Measurements from ENCODE around the gene SCN10A. TPM values are rescaled to one million over a fixed set of nuclear protein-coding genes. Genes with fewer than 3 reads are reported as not detected.

The SCN10A gene
- total RNA-seq = not detected in 2 replicates

DNA sequence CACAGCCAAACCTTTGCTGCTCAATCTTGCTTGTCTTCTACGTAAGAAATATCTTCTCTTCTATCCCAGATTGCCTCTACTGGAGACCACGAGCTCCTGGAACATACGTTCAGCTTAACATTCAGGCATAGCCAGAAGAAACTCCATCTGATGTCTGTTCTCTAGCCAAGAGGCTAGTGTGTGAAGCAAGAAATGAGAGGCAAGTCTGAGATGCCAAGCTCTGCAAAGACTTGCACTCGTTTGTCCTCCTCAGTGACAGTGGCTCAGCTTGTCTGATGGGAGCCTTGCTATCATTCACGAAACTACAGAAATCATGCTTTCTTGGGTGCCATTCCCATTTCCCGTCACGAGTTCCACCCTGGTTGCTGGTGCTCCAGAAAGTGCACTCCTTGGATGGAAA lies at the start of gene SCN10A:
TSS of gene SCN10A (minus strand) at position 192 of the 400 bp plus-strand sequence. CDS start 22,207 bp downstream, outside the sequence.
- TF ChIP-seq CTCF (conservative IDR thresholded peaks at IDR 0.05; ENCODE audit: low read depth, low read length) = no peak
- DNase-seq (ENCODE audit: low read depth) = no peak
- H3K4me3 ChIP-seq (ENCODE audit: low read depth, low read length) = no peak within 1 kb of the TSS

DNA sequence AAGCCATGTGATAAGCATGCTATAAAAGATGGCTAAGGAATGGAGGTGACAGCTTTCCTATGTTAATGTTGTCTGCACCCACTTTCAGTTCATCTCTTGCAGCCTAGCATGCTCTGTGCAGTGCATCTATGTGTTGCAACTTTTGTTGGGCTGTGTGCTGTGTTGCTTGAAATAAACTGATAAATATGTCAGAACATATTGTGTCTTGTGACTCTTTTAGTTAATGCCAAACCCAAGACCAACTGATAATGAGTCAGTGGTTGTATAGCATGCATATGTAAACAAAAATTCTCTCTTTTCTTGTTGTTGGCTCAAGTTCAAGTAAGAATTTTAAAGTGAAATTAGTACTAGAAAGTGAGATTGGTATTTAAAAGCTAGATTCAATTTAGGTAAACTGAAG lies 37.0 kb upstream of the SCN10A start:
- TF ChIP-seq CTCF (conservative IDR thresholded peaks at IDR 0.05; ENCODE audit: low read depth, low read length) = no peak
- no peak for DNase-seq (ENCODE audit: low read depth)
- no peak overlapping the region for H3K4me3 ChIP-seq (ENCODE audit: low read depth, low read length)

GRCh38 chr3:38843898-38844297 lies 27.9 kb upstream of the SCN10A start:
- DNase-seq (ENCODE audit: low read depth) = no peak
- no peak overlapping the region for H3K4me3 ChIP-seq (ENCODE audit: low read depth, low read length)
- peak; percentile 64 for TF ChIP-seq CTCF (conservative IDR thresholded peaks at IDR 0.05; ENCODE audit: low read depth, low read length)

- no peak for TF ChIP-seq CTCF (conservative IDR thresholded peaks at IDR 0.05; ENCODE audit: low read depth, low read length)
- H3K4me3 ChIP-seq (ENCODE audit: low read depth, low read length) = no peak overlapping the region
- DNase-seq (ENCODE audit: low read depth) = no peak
These were observed 26.4 kb upstream of the SCN10A start for GRCh38 chr3:38842266-38842965.

- no peak for TF ChIP-seq CTCF (conservative IDR thresholded peaks at IDR 0.05; ENCODE audit: low read depth, low read length)
- DNase-seq (ENCODE audit: low read depth) = no peak
- no peak overlapping the region for H3K4me3 ChIP-seq (ENCODE audit: low read depth, low read length)
These were observed 25.0 kb upstream of the SCN10A start for GRCh38 chr3:38840987-38841386.

- no peak overlapping the region for H3K4me3 ChIP-seq (ENCODE audit: low read depth, low read length)
- TF ChIP-seq CTCF (conservative IDR thresholded peaks at IDR 0.05; ENCODE audit: low read depth, low read length) = no peak
- DNase-seq (ENCODE audit: low read depth) = no peak
These were observed 21.3 kb upstream of the SCN10A start for GRCh38 chr3:38837358-38837757.

GRCh38 chr3:38836561-38836960 lies 20.5 kb upstream of the SCN10A start:
- no peak for DNase-seq (ENCODE audit: low read depth)
- no peak overlapping the region for H3K4me3 ChIP-seq (ENCODE audit: low read depth, low read length)
- no peak for TF ChIP-seq CTCF (conservative IDR thresholded peaks at IDR 0.05; ENCODE audit: low read depth, low read length)

Measured in epithelial cell of proximal tubule (primary cell).